ENCODE results near the gene ARHGEF17.

GRCh38 chr11:73330569-73331093 is 22.6 kb downstream of the ARHGEF17 start:
- TF ChIP-seq, protein P1, sequence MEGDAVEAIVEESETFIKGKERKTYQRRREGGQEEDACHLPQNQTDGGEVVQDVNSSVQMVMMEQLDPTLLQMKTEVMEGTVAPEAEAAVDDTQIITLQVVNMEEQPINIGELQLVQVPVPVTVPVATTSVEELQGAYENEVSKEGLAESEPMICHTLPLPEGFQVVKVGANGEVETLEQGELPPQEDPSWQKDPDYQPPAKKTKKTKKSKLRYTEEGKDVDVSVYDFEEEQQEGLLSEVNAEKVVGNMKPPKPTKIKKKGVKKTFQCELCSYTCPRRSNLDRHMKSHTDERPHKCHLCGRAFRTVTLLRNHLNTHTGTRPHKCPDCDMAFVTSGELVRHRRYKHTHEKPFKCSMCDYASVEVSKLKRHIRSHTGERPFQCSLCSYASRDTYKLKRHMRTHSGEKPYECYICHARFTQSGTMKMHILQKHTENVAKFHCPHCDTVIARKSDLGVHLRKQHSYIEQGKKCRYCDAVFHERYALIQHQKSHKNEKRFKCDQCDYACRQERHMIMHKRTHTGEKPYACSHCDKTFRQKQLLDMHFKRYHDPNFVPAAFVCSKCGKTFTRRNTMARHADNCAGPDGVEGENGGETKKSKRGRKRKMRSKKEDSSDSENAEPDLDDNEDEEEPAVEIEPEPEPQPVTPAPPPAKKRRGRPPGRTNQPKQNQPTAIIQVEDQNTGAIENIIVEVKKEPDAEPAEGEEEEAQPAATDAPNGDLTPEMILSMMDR (conservative IDR thresholded peaks at IDR 0.05), result no peak; the same call in 1 of the 2 replicates
- no peak for TF ChIP-seq ZFX (IDR thresholded peaks at IDR 0.05)

Data from C4-2B (cell line).